Adrenal gland (tissue), 19 donors: ENCODE measurements around the gene FANCG. TPM values are rescaled to one million over a fixed set of nuclear protein-coding genes. Genes with fewer than 3 reads are reported as not detected.

Experiments
- DNase-seq, 7 donors: peaks; one replicate each; pipeline ENCODE4 v3.0.0-alpha.2; 2019 to 2020
- H3K27ac ChIP-seq, 5 donors: fragments of 200-600 bp; sonication (generic) in 4 of 5; 1 replicate in 3 of 5; 2 replicates in 2 of 5; pipeline versions ENCODE4 v1.5.1 to v1.8.0; 2016 to 2020; ENCODE audit warnings: mild to moderate bottlenecking in 1 of 5
- H3K27me3 ChIP-seq: fragments of 200-600 bp; 2 replicates; pipeline ENCODE4 v1.8.0; 2021
- H3K36me3 ChIP-seq, 2 donors: fragments of 200-600 bp; replicated peaks in 1 of 2; 1 replicate in 1 of 2; 2 replicates in 1 of 2; pipeline versions ENCODE4 v1.5.1 to v1.8.0; 2018 to 2022
- H3K4me1 ChIP-seq, 2 donors: fragments of 200-600 bp; replicated peaks in 1 of 2; 1 replicate in 1 of 2; 2 replicates in 1 of 2; pipeline versions ENCODE4 v1.5.1 to v1.8.0; 2018 to 2021
- H3K4me3 ChIP-seq, 4 donors: fragments of 200-600 bp; sonication (generic) in 3 of 4; one replicate each; pipeline ENCODE4 v1.5.1; 2016 to 2018
- H3K9me3 ChIP-seq, 3 donors: fragments of 200-600 bp; sonication (generic) in 1 of 3; replicated peaks in 1 of 3; 1 replicate in 2 of 3; 2 replicates in 1 of 3; pipeline versions ENCODE4 v1.5.1 to v1.8.0; 2016 to 2021
- POLR2A ChIP-seq, 2 donors: fragments of 450-650 bp; IDR thresholded peaks; one replicate each; pipeline ENCODE4 v1.6.1; 2017; ENCODE audit warnings: antibody characterized with exemption in 2 of 2, mild to moderate bottlenecking in 2 of 2, moderate library complexity in 1 of 2
- WGBS, 4 donors: extraction: QIAGEN DNeasy Blood & Tissue Kit in 2 of 4; methylation state at CpG; one replicate each; pipeline versions ENCODE4 v1.1.5 to v1.1.7; 2013 to 2017; 5-methylcytosine and 5-hydroxymethylcytosine counted together
- intact Hi-C, 2 donors: fragments of 100-400 bp; cut with DNase I; formaldehyde crosslinking; loops; one replicate each; pipeline versions ENCODE4 v1.14.1 to v1.15.0; 2022 to 2023
- long read RNA-seq, 10 donors: library from polyadenylated mRNA in 3 of 10; unstranded in 2 of 10; stranded (forward) in 1 of 10; transcript quantifications; one replicate each; pipeline ENCODE4 v2.0.0 and lab custom pipeline, GENCODE V29; 2021 to 2026
- polyA plus RNA-seq, 3 donors: library from polyadenylated mRNA; stranded (reverse); fragments of 200-250 nt in 2 of 3; fragments of 350-450 nt in 1 of 3; fragmentation: Illumina TruSeq in 1 of 3; extraction: RNeasy Lipid Tissue Mini Kit (QIAGEN cat#74804) in 1 of 3; gene quantifications; one replicate each; pipeline ENCODE4 v1.2.3, GENCODE V29; 2013 to 2014
- total RNA-seq, 9 donors: library from RNA; depleted of rRNA in 4 of 9; stranded (reverse); fragments of >200 nt in 4 of 9; fragments of 120-200 nt in 1 of 9; fragmentation: NEBNext Ultra II Directional in 1 of 9; extraction: Animal tissue kit (Norgen Biotek cat#: 25700) in 1 of 9; gene quantifications; one replicate each; pipeline versions ENCODE4 v1.1.0 to v1.2.4, GENCODE V29; 2013 to 2023
- TF ChIP-seq, protein P1 (sequence below), 6 experiments: fragments of 450-650 bp in 4 of 6; fragments of 200-600 bp in 2 of 6; sonication (generic) in 1 of 6; IDR thresholded peaks; 1 replicate in 5 of 6; 2 replicates in 1 of 6; pipeline versions ENCODE4 v1.5.1 to v1.8.0; 2016 to 2021; ENCODE audit warnings: antibody characterized with exemption in 6 of 6, mild to moderate bottlenecking in 2 of 6, moderate library complexity in 1 of 6
- donor health status: healthy with polysubstance abuse.
- donor health status: Bipolar disorder and iron deficiency.
- donor health status: DM: yes; HTN: yes; CAD: no.
- donor health status: DM: no; HTN: no; CAD: no.
- donor health status: DM: no; HTN: no; CAD: no.
- donor health status: DM: yes; HTN: yes; CAD: no.

FANCG gene
- total RNA-seq (10 to 100 TPM in 7 of 9 donors, 1 to 10 TPM in 2; 7.6 to 28.2 (median 12.6) TPM), polyA plus RNA-seq (10 to 100 TPM in 2 of 3 donors, 1 to 10 TPM in 1; 5.5 to 31.2 (median 26.5) TPM)
- long read RNA-seq, donor 1 = 0 reads
- long read RNA-seq, donor 2 = 0 reads
- long read RNA-seq, donor 3 = 0 reads
- long read RNA-seq, donor 4, partial matches to known transcripts = 0 of 2 reads
- long read RNA-seq, donor 4, other reads (novel, unspliced or antisense) = 0 of 2 reads
- long read RNA-seq, donor 5, transcript FANCG-201 (14 exons, 2,631 nt) = major isoform, 12 of 75 reads
- long read RNA-seq, donor 5, partial matches to known transcripts = 7 of 75 reads
- long read RNA-seq, donor 5, other reads (novel, unspliced or antisense) = 56 of 75 reads
- long read RNA-seq, donor 6, partial matches to known transcripts = 0 of 3 reads
- long read RNA-seq, donor 6, other reads (novel, unspliced or antisense) = 2 of 3 reads
- long read RNA-seq, donor 7 = 0 reads
- long read RNA-seq, donor 8, partial matches to known transcripts = 0 of 2 reads
- long read RNA-seq, donor 8, other reads (novel, unspliced or antisense) = 0 of 2 reads
- long read RNA-seq, donor 9 = 0 reads
- long read RNA-seq, donor 10, partial matches to known transcripts = 0 of 1 reads
- long read RNA-seq, donor 10, other reads (novel, unspliced or antisense) = 0 of 1 reads

DNA sequence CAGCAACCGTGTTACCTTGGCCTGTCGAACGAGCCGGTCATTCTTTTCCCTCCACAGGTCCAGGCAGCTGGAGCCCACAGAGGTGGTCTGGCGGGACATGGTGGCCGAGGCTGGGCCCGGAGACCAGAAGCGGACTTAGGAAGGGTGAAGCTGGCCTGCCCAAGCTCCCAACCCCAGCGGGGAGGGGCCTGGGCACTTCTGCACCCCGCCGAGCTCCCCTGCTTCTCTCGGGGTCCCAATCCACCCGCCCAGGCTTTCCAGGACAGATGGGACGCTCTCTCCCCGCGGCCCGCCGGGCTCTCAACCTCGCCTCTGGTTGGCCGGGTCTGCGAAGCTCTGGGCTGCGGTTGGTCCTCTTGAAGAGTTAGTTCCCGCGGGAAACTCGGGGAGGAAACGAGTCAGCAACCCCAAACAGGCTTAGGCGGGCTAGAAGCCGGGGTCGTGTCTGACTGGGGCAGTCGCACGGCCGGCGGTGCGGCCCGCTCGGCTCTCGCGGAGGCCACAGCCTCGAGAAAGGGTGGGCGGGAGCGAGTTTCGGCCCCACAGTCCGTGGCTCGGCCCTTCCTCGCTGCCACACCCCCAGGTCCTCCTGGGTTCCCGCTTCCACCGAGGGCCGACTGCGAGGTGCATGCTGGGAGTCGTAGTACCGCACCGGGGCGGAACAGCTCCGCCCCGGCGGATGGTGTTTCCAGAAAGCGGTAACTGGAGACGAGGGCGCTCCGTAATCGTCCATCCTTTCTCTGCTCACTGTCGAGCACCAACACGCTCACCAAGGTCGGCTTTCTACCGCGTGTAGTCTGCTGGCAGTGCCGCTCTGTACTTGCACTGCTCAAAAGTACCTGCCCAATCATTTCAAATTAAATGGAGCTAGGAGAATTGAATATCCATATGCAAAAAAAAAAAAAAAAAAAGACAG is at the start of gene FANCG:
FANCG (minus strand) TSS at position 517 of the 916 bp plus-strand sequence; CDS start at position 99, 418 bp downstream.
- H3K4me1 ChIP-seq = peaks cover 8 to 11% of the 10 kb centered on the region in 2 donors
- peak within 1 kb of the TSS; percentile 16 to 64 (median 40) for H3K4me3 ChIP-seq
- H3K9me3 ChIP-seq = no peaks in the 10 kb centered on the region
- DNase-seq = peak; percentile 91 to 95 (median 93)
- peak within 1 kb of the TSS; percentile 33 to 80 (median 43) for H3K27ac ChIP-seq
- TF ChIP-seq POLR2A (IDR thresholded peaks at IDR 0.05) = peak in 1 of 2 donors; percentile 73
- TF ChIP-seq, protein P1, sequence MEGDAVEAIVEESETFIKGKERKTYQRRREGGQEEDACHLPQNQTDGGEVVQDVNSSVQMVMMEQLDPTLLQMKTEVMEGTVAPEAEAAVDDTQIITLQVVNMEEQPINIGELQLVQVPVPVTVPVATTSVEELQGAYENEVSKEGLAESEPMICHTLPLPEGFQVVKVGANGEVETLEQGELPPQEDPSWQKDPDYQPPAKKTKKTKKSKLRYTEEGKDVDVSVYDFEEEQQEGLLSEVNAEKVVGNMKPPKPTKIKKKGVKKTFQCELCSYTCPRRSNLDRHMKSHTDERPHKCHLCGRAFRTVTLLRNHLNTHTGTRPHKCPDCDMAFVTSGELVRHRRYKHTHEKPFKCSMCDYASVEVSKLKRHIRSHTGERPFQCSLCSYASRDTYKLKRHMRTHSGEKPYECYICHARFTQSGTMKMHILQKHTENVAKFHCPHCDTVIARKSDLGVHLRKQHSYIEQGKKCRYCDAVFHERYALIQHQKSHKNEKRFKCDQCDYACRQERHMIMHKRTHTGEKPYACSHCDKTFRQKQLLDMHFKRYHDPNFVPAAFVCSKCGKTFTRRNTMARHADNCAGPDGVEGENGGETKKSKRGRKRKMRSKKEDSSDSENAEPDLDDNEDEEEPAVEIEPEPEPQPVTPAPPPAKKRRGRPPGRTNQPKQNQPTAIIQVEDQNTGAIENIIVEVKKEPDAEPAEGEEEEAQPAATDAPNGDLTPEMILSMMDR (IDR thresholded peaks at IDR 0.05) = no peak
- H3K27me3 ChIP-seq = no peaks in the 10 kb centered on the region
- intact Hi-C loops = no loop called here
- no peaks in the 10 kb centered on the region for H3K36me3 ChIP-seq
- WGBS, 4 donors = 0 to 1% (median 0%) methylated on average over 14 to 67 of the region's 67 CpGs

DNA sequence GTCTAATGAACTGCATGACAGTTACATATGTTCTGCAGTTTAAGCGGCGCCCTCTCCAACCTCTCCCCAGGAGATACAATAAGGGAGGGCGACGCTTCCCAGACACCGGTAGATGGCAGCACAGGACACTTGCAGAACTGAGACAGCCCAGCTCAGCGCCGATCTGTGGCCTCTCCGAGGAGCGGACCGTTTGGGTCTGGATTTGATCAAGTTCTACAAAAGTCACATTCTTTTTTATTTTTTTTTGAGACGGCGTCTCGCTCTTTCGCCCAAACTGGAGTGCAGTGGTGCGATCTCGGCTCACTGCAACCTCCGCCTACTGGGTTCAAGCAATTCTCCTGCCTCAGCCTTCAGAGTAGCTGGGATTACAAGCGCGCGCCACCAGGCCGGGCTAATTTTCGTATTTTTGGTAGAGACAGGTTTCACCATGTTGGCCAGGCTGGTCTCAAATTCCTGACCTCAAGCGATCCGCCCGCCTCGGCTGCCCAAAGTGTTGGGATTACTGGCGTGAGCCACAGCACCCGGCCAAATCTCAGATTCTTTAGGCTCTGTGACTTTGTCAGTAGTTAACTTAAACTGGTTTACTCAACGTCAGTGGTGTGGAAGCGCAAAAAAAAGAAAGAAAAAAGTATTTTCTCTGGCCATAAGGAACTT is 37.3 kb upstream of the FANCG start:
- Histone ChIP-seq H3K27ac (peak overlapping the region in 4 of 5 donors; percentile 75 to 83 (median 76)), H3K4me3 (peak overlapping the region in 1 of 4 donors; percentile 52), H3K4me1 (peaks cover 26 to 43% of the 10 kb centered on the region in 2 donors), H3K9me3 (no peaks in the 10 kb centered on the region), H3K36me3 (no peaks in the 10 kb centered on the region), H3K27me3 (no peaks in the 10 kb centered on the region)
- intact Hi-C loops = loop anchor here (2.0 to 5.0 kb wide), 4 partner anchors 140 to 360 kb away; no protein-coding TSS in a partner anchor
- TF ChIP-seq POLR2A (IDR thresholded peaks at IDR 0.05) = no peak
- TF ChIP-seq, protein P1 (IDR thresholded peaks at IDR 0.05) = peak; percentile 91 to 97 (median 96)
- DNase-seq = peak; percentile 91 to 97 (median 96)
- WGBS, 4 donors = 25 to 31% (median 27%) methylated on average over 28 to 30 of the region's 30 CpGs

DNA sequence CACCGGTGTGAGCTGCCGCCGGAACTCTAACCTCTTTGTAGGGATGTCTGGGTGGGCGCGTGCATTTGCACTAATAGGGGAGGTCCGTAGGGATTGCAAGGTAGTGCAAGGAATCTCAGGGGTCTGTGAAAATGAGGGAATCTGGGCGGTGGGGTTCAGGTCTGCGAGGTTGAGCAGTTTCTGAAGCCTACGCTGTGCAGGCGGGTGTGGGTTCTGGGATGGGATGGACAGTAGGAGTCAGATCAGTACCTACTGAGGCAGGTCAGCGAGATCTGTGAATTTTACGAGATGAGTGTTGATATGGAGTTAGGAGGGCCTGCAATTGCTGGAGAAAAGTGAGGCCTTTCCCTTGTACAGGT is 36.8 kb upstream of the FANCG start:
- no peak for DNase-seq
- Histone ChIP-seq H3K4me3 (peak overlapping the region in 2 of 4 donors; percentile 45 to 52), H3K27ac (peak overlapping the region in 4 of 5 donors; percentile 75 to 83 (median 76)), H3K27me3 (no peaks in the 10 kb centered on the region), H3K36me3 (no peaks in the 10 kb centered on the region), H3K9me3 (no peaks in the 10 kb centered on the region), H3K4me1 (peaks cover 30 to 47% of the 10 kb centered on the region in 2 donors)
- TF ChIP-seq, protein P1 (IDR thresholded peaks at IDR 0.05) = no peak
- TF ChIP-seq POLR2A (IDR thresholded peaks at IDR 0.05) = no peak
- 0% methylated on average over 10 to 12 of the region's 12 CpGs for WGBS, 4 donors
- intact Hi-C loops = loop anchor here (2.0 to 5.0 kb wide), 4 partner anchors 140 to 361 kb away; no protein-coding TSS in a partner anchor
